Endothelial cell (in vitro differentiated cells): ENCODE results near the gene KCNMA1. TPM values are rescaled to one million over a fixed set of nuclear protein-coding genes. Genes with fewer than 3 reads are reported as not detected.

Experiments used
- DNase-seq: peaks from one replicate; pipeline ENCODE4 v3.0.0; 2021; ENCODE audit warnings: low spot score
- H3K27ac Mint-ChIP-seq: one replicate; pipeline ENCODE4 v1.8.0; 2021; ENCODE audit warnings: mixed read lengths, inconsistent platforms; ENCODE audit not compliant: unreplicated experiment
- H3K27me3 Mint-ChIP-seq: one replicate; pipeline ENCODE4 v1.8.0; 2021; ENCODE audit warnings: mild to moderate bottlenecking, moderate library complexity, mixed read lengths, inconsistent platforms; ENCODE audit not compliant: unreplicated experiment
- H3K36me3 Mint-ChIP-seq: one replicate; pipeline ENCODE4 v1.8.0; 2021; ENCODE audit warnings: mild to moderate bottlenecking, low read depth, mixed read lengths, inconsistent platforms; ENCODE audit not compliant: unreplicated experiment
- H3K4me1 Mint-ChIP-seq: one replicate; pipeline ENCODE4 v1.8.0; 2021; ENCODE audit warnings: mild to moderate bottlenecking, mixed read lengths, inconsistent platforms; ENCODE audit not compliant: unreplicated experiment
- H3K4me3 Mint-ChIP-seq: one replicate; pipeline ENCODE4 v1.8.0; 2021; ENCODE audit warnings: mild to moderate bottlenecking, mixed read lengths, inconsistent platforms; ENCODE audit not compliant: unreplicated experiment
- H3K9me3 Mint-ChIP-seq: one replicate; pipeline ENCODE4 v1.8.0; 2021; ENCODE audit warnings: mixed read lengths, inconsistent platforms; ENCODE audit not compliant: unreplicated experiment
- CTCF ChIP-seq: fragments of 200-600 bp; sonication (generic); IDR thresholded peaks from one replicate; pipeline ENCODE4 v1.5.0; 2021; ENCODE audit warnings: antibody characterized with exemption; ENCODE audit not compliant: unreplicated experiment
- total RNA-seq: library from RNA; stranded (reverse); fragmentation: NEBNext Ultra II Directional; extraction: Animal tissue kit (Norgen Biotek cat#: 25700); gene quantifications from one replicate; pipeline ENCODE4 v1.2.1, GENCODE V29; 2021; ENCODE audit not compliant: unreplicated experiment

KCNMA1 gene
- total RNA-seq, 1 donor from 2014 or later: 5.1 TPM

- Mint-ChIP-seq H3K4me3 (no peak overlapping the region), H3K36me3 (no peaks in the 10 kb centered on the region), H3K4me1 (peaks cover 17% of the 10 kb centered on the region), H3K9me3 (no peaks in the 10 kb centered on the region), H3K27me3 (peaks cover 3% of the 10 kb centered on the region), H3K27ac (no peak overlapping the region)
- no peak for TF ChIP-seq CTCF
- no peak for DNase-seq
Observed at GRCh38 chr10:77566914-77567566, 70.6 kb downstream of the KCNMA1 start.

- peaks cover 3% of the 10 kb centered on the region for H3K27me3 Mint-ChIP-seq
- no peak for DNase-seq
- H3K4me3 Mint-ChIP-seq: no peak overlapping the region
- TF ChIP-seq CTCF: no peak
- no peaks in the 10 kb centered on the region for H3K36me3 Mint-ChIP-seq
- H3K9me3 Mint-ChIP-seq: no peaks in the 10 kb centered on the region
- no peak overlapping the region for H3K27ac Mint-ChIP-seq
- H3K4me1 Mint-ChIP-seq: peaks cover 17% of the 10 kb centered on the region
Observed at GRCh38 chr10:77566236-77566635, 71.4 kb downstream of the KCNMA1 start.

- no peak for DNase-seq
- Mint-ChIP-seq H3K4me3 (no peak overlapping the region), H3K27ac (no peak overlapping the region), H3K36me3 (no peaks in the 10 kb centered on the region), H3K4me1 (peaks cover 17% of the 10 kb centered on the region), H3K9me3 (no peaks in the 10 kb centered on the region), H3K27me3 (peaks cover 3% of the 10 kb centered on the region)
- no peak for TF ChIP-seq CTCF
Observed at GRCh38 chr10:77565590-77566023, 72.0 kb downstream of the KCNMA1 start.

- Mint-ChIP-seq H3K9me3 (no peaks in the 10 kb centered on the region), H3K27ac (no peak overlapping the region), H3K4me3 (no peak overlapping the region), H3K27me3 (peaks cover 3% of the 10 kb centered on the region), H3K4me1 (peaks cover 17% of the 10 kb centered on the region), H3K36me3 (no peaks in the 10 kb centered on the region)
- DNase-seq: no peak
- no peak for TF ChIP-seq CTCF
Observed at GRCh38 chr10:77564731-77565589, 72.6 kb downstream of the KCNMA1 start.
